HEK293 (cell line): ENCODE measurements around the gene POLD1.

Source experiments
- MEIS1 ChIP-seq: sonication (generic); formaldehyde crosslinking; IDR thresholded peaks from 2 replicates; pipeline ENCODE4 v1.8.1; 2022; ENCODE audit warnings: missing genetic modification reagents, mild to moderate bottlenecking, borderline replicate concordance
- SETDB1 ChIP-seq: IDR thresholded peaks from one replicate; pipeline ENCODE4 v1.6.1; 2017; ENCODE audit warnings: mild to moderate bottlenecking, low read length, moderate library complexity, mixed read lengths; ENCODE audit not compliant: insufficient read length
- TRIM28 ChIP-seq: IDR thresholded peaks from 2 replicates; pipeline ENCODE4 v1.6.1; 2011; ENCODE audit warnings: low read length, control low read depth, borderline replicate concordance
- ZBTB1 ChIP-seq: fragments of 450-650 bp; formaldehyde crosslinking; IDR thresholded peaks from 2 replicates; pipeline ENCODE4 v1.5.1; 2016; ENCODE audit warnings: missing biosample characterization, missing genetic modification characterization
- ZBTB21 ChIP-seq: fragments of 450-650 bp; formaldehyde crosslinking; IDR thresholded peaks from 2 replicates; pipeline ENCODE4 v1.5.1; 2017; ENCODE audit warnings: missing biosample characterization, missing genetic modification characterization
- ZFP37 ChIP-seq: fragments of 450-650 bp; formaldehyde crosslinking; IDR thresholded peaks from 2 replicates; pipeline ENCODE4 v1.5.1; 2016; ENCODE audit warnings: missing biosample characterization, missing genetic modification characterization
- ZNF133 ChIP-seq: fragments of 450-650 bp; formaldehyde crosslinking; IDR thresholded peaks from 2 replicates; pipeline ENCODE4 v1.5.1; 2016; ENCODE audit warnings: missing biosample characterization, missing genetic modification characterization
- ZNF585B ChIP-seq: fragments of 450-650 bp; formaldehyde crosslinking; IDR thresholded peaks from 2 replicates; pipeline ENCODE4 v1.5.1; 2016; ENCODE audit warnings: missing biosample characterization, missing genetic modification characterization
- ZNF670 ChIP-seq: fragments of 450-650 bp; formaldehyde crosslinking; IDR thresholded peaks from 2 replicates; pipeline ENCODE4 v1.5.1; 2016; ENCODE audit warnings: missing biosample characterization, missing genetic modification characterization, low read depth
- ZNF768 ChIP-seq: fragments of 450-650 bp; formaldehyde crosslinking; IDR thresholded peaks from 2 replicates; pipeline ENCODE4 v1.5.1; 2018; ENCODE audit warnings: missing biosample characterization, mild to moderate bottlenecking, missing genetic modification characterization
- TF ChIP-seq, protein P1 (sequence below): fragments of 450-650 bp; formaldehyde crosslinking; IDR thresholded peaks from 2 replicates; pipeline ENCODE4 v1.5.1; 2016; ENCODE audit warnings: missing biosample characterization, missing genetic modification characterization, borderline replicate concordance
- TF ChIP-seq, protein P2 (sequence below): fragments of 450-650 bp; formaldehyde crosslinking; IDR thresholded peaks from 2 replicates; pipeline ENCODE4 v1.5.1; 2016; ENCODE audit warnings: missing biosample characterization, missing genetic modification characterization
- TF ChIP-seq, protein P3 (sequence below): fragments of 450-650 bp; formaldehyde crosslinking; IDR thresholded peaks from 2 replicates; pipeline ENCODE4 v1.5.1; 2016; ENCODE audit warnings: missing biosample characterization, missing genetic modification characterization

DNA sequence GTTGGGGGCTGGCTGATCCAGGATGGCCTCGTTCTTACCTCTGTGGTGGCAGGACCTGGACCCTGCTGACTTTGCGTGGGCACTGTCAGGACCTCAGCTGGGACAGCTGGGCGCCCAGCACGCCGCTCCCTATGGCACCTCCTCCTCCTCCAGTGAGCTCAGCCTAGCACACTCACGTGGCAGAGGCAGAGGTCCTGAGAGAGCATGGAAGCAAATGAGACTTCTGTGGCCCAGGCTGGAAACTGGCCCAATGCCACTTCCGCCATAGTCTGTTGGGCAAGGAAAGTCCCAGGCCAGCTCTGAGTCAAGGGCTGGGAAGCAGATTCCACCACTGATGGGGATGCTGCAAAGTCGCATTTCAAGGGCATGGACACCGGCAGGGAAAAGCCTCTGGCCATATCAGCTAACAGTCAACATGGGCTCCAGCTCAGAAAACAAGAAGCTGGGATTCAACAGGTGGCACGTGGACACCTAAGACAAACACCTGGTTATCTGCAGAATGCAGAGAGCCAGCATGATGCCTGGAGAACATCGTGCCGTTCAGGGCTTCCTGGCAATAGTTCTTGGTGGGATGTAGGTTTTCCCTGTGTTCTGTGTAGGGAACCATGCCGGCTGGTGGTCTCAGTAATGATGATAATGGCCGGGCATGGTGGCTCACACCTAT is 65.2 kb downstream of the POLD1 start:
- TF ChIP-seq ZNF768 (tag by site-specific recombination) (no peak), ZNF133 (no peak), ZNF585B (tag by site-specific recombination) (no peak), MEIS1 (CRISPR knock-in tag) (no peak), ZBTB1 (tag by site-specific recombination) (no peak), SETDB1 (no peak), TRIM28 (no peak), ZNF670 (no peak), ZBTB21 (tag by site-specific recombination) (no peak), ZFP37 (tag by site-specific recombination) (no peak)
- TF ChIP-seq, protein P1, sequence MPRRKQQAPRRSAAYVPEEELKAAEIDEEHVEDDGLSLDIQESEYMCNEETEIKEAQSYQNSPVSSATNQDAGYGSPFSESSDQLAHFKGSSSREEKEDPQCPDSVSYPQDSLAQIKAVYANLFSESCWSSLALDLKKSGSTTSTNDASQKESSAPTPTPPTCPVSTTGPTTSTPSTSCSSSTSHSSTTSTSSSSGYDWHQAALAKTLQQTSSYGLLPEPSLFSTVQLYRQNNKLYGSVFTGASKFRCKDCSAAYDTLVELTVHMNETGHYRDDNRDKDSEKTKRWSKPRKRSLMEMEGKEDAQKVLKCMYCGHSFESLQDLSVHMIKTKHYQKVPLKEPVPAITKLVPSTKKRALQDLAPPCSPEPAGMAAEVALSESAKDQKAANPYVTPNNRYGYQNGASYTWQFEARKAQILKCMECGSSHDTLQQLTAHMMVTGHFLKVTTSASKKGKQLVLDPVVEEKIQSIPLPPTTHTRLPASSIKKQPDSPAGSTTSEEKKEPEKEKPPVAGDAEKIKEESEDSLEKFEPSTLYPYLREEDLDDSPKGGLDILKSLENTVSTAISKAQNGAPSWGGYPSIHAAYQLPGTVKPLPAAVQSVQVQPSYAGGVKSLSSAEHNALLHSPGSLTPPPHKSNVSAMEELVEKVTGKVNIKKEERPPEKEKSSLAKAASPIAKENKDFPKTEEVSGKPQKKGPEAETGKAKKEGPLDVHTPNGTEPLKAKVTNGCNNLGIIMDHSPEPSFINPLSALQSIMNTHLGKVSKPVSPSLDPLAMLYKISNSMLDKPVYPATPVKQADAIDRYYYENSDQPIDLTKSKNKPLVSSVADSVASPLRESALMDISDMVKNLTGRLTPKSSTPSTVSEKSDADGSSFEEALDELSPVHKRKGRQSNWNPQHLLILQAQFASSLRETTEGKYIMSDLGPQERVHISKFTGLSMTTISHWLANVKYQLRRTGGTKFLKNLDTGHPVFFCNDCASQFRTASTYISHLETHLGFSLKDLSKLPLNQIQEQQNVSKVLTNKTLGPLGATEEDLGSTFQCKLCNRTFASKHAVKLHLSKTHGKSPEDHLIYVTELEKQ (tag by site-specific recombination): no peak
- TF ChIP-seq, protein P2, sequence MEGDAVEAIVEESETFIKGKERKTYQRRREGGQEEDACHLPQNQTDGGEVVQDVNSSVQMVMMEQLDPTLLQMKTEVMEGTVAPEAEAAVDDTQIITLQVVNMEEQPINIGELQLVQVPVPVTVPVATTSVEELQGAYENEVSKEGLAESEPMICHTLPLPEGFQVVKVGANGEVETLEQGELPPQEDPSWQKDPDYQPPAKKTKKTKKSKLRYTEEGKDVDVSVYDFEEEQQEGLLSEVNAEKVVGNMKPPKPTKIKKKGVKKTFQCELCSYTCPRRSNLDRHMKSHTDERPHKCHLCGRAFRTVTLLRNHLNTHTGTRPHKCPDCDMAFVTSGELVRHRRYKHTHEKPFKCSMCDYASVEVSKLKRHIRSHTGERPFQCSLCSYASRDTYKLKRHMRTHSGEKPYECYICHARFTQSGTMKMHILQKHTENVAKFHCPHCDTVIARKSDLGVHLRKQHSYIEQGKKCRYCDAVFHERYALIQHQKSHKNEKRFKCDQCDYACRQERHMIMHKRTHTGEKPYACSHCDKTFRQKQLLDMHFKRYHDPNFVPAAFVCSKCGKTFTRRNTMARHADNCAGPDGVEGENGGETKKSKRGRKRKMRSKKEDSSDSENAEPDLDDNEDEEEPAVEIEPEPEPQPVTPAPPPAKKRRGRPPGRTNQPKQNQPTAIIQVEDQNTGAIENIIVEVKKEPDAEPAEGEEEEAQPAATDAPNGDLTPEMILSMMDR (tag by site-specific recombination): no peak
- TF ChIP-seq, protein P3, sequence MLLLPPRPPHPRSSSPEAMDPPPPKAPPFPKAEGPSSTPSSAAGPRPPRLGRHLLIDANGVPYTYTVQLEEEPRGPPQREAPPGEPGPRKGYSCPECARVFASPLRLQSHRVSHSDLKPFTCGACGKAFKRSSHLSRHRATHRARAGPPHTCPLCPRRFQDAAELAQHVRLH: no peak
